ENCODE data around the gene TSPAN9. TPM values are rescaled to one million over a fixed set of nuclear protein-coding genes. Genes with fewer than 3 reads are reported as not detected.

Gene TSPAN9
- total RNA-seq, 1 donor from 2014 or later: 30.4 TPM

GRCh38 chr12:3098436-3098835 is 21.3 kb downstream of the TSPAN9 start:
- Mint-ChIP-seq H3K4me3 (ENCODE audit: low read depth) (no peak overlapping the region), H3K9me3 (ENCODE audit: low read depth) (peaks cover 8% of the 10 kb centered on the region), H3K27me3 (no peaks in the 10 kb centered on the region), H3K36me3 (ENCODE audit: insufficient read depth) (peaks cover 15% of the 10 kb centered on the region), H3K4me1 (ENCODE audit: low read depth) (peaks cover 7% of the 10 kb centered on the region), H3K27ac (no peak overlapping the region)
- DNase-seq (ENCODE audit: low spot score, unreplicated experiment): no peak
- no peak for TF ChIP-seq CTCF (IDR thresholded peaks at IDR 0.05; ENCODE audit: unreplicated experiment)

- no peak for TF ChIP-seq CTCF (IDR thresholded peaks at IDR 0.05; ENCODE audit: unreplicated experiment)
- Mint-ChIP-seq H3K27me3 (no peaks in the 10 kb centered on the region), H3K4me1 (ENCODE audit: low read depth) (peaks cover 9% of the 10 kb centered on the region), H3K4me3 (ENCODE audit: low read depth) (no peak overlapping the region), H3K9me3 (ENCODE audit: low read depth) (peaks cover 8% of the 10 kb centered on the region), H3K36me3 (ENCODE audit: insufficient read depth) (peaks cover 15% of the 10 kb centered on the region), H3K27ac (no peak overlapping the region)
- DNase-seq (ENCODE audit: low spot score, unreplicated experiment): no peak
Observed at GRCh38 chr12:3099146-3099545, 22.0 kb downstream of the TSPAN9 start.

- TF ChIP-seq CTCF (IDR thresholded peaks at IDR 0.05; ENCODE audit: unreplicated experiment): no peak
- H3K36me3 Mint-ChIP-seq (ENCODE audit: insufficient read depth): peaks cover 9% of the 10 kb centered on the region
- H3K27ac Mint-ChIP-seq: peak overlapping the region; percentile 65
Observed at GRCh38 chr12:3101309-3102024, 24.3 kb downstream of the TSPAN9 start.

GRCh38 chr12:3102771-3103410 is 25.7 kb downstream of the TSPAN9 start:
- peaks cover 15% of the 10 kb centered on the region for H3K4me1 Mint-ChIP-seq (ENCODE audit: low read depth)
- DNase-seq (ENCODE audit: low spot score, unreplicated experiment): no peak
- peaks cover 6% of the 10 kb centered on the region for H3K36me3 Mint-ChIP-seq (ENCODE audit: insufficient read depth)
- peaks cover 3% of the 10 kb centered on the region for H3K9me3 Mint-ChIP-seq (ENCODE audit: low read depth)
- H3K27ac Mint-ChIP-seq: no peak overlapping the region
- no peak overlapping the region for H3K4me3 Mint-ChIP-seq (ENCODE audit: low read depth)
- peaks cover 4% of the 10 kb centered on the region for H3K27me3 Mint-ChIP-seq
- TF ChIP-seq CTCF (IDR thresholded peaks at IDR 0.05; ENCODE audit: unreplicated experiment): no peak

More at GRCh38 chr12:3101309-3102024, 24.3 kb downstream of the TSPAN9 start:
- Mint-ChIP-seq H3K27me3 (peaks cover 2% of the 10 kb centered on the region), H3K4me1 (ENCODE audit: low read depth) (peaks cover 22% of the 10 kb centered on the region), H3K9me3 (ENCODE audit: low read depth) (peaks cover 3% of the 10 kb centered on the region), H3K4me3 (ENCODE audit: low read depth) (no peak overlapping the region)
- DNase-seq (ENCODE audit: low spot score, unreplicated experiment): no peak

- H3K4me1 Mint-ChIP-seq (ENCODE audit: low read depth): peaks cover 15% of the 10 kb centered on the region
- no peak for TF ChIP-seq CTCF (IDR thresholded peaks at IDR 0.05; ENCODE audit: unreplicated experiment)
- H3K36me3 Mint-ChIP-seq (ENCODE audit: insufficient read depth): peaks cover 4% of the 10 kb centered on the region
- no peak overlapping the region for H3K4me3 Mint-ChIP-seq (ENCODE audit: low read depth)
- peaks cover 3% of the 10 kb centered on the region for H3K9me3 Mint-ChIP-seq (ENCODE audit: low read depth)
- H3K27ac Mint-ChIP-seq: no peak overlapping the region
- peaks cover 5% of the 10 kb centered on the region for H3K27me3 Mint-ChIP-seq
- DNase-seq (ENCODE audit: low spot score, unreplicated experiment): no peak
Observed at GRCh38 chr12:3103806-3104205, 26.6 kb downstream of the TSPAN9 start.
